Erythroblast (primary cell): ENCODE results near the gene C2CD2.

ENCODE experiments used
- GATA1 ChIP-seq: IDR thresholded peaks from 2 replicates; pipeline ENCODE4 v1.6.1; 2011; ENCODE audit warnings: low read depth, mild to moderate bottlenecking, control low read depth, low read length, moderate library complexity
- POLR2A ChIP-seq: IDR thresholded peaks from 2 replicates; pipeline ENCODE4 v1.6.1; 2011; ENCODE audit warnings: mild to moderate bottlenecking, low read length

DNA sequence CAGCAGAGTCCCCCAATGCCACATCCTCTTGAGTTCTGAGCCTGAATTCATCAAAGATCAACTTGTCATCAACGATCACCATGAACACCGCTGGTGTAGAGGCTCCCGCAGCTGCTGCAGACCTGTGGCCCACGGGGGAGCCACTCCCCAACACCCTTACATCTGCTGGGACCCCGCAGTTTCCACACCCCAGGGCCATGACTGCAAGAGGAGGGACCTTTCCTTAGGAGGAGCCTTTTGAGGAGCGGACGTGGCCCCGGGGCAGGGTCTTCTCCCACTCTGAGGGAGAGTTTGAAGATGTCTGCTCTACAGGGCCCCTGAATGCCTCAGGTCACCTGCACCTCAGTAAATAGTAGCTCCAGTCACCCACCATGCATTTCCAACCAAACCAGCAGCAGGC, 77.4 kb downstream of the C2CD2 start:
- TF ChIP-seq POLR2A (no peak), GATA1 (no peak)
